SU-DHL-6 (cell line): ENCODE results near the gene LDB2.

Experiments
- EZH2phosphoT487 ChIP-seq: fragments of 200-600 bp; sonication (generic), shearing (Covaris generic); conservative IDR thresholded peaks from 2 replicates; pipeline ENCODE4 v1.6.1; 2018; ENCODE audit warnings: mild to moderate bottlenecking, antibody characterized with exemption, low read length, moderate library complexity, mixed read lengths
- TF ChIP-seq, protein P1 (sequence below): fragments of 200-600 bp; sonication (generic); IDR thresholded peaks from one replicate; pipeline ENCODE4 v1.5.1; 2017; ENCODE audit warnings: antibody characterized with exemption, mild to moderate bottlenecking, low read length, moderate library complexity; ENCODE audit not compliant: insufficient read depth, poor library complexity, severe bottlenecking

DNA sequence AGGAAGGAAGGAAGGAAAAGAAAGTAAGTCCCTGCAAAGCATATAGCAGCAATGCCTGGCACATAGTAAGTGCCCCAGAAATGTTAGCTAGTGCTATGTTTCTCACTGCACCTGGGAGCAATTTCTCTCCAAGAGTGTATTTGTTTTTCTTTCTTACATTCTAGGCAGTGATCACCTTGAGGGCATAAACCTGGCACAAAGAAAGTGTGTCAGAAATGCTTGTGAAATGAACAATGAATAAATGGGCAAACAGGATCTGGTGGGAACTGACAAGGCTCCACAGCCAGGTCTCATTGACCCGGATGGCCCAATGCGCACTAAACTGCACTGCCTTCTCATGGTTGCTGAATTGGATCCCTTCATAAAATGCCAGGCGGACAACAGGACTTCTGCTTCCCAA, 316.4 kb downstream of the LDB2 start:
- TF ChIP-seq, protein P1, sequence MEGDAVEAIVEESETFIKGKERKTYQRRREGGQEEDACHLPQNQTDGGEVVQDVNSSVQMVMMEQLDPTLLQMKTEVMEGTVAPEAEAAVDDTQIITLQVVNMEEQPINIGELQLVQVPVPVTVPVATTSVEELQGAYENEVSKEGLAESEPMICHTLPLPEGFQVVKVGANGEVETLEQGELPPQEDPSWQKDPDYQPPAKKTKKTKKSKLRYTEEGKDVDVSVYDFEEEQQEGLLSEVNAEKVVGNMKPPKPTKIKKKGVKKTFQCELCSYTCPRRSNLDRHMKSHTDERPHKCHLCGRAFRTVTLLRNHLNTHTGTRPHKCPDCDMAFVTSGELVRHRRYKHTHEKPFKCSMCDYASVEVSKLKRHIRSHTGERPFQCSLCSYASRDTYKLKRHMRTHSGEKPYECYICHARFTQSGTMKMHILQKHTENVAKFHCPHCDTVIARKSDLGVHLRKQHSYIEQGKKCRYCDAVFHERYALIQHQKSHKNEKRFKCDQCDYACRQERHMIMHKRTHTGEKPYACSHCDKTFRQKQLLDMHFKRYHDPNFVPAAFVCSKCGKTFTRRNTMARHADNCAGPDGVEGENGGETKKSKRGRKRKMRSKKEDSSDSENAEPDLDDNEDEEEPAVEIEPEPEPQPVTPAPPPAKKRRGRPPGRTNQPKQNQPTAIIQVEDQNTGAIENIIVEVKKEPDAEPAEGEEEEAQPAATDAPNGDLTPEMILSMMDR, result no peak
- no peak for TF ChIP-seq EZH2phosphoT487
